HG03045 (cell line): ENCODE results near the gene PARK7.

Source experiments
- ATAC-seq: cut with Tn5 transposase; IDR thresholded peaks from one replicate; pipeline ENCODE4 v1.9.1; 2021; ENCODE audit warnings: mild to moderate bottlenecking, moderate library complexity; ENCODE audit not compliant: unreplicated experiment

PARK7 gene

GRCh38 chr1:8021676-8022266 is 60.3 kb downstream of the PARK7 start:
- no peak for ATAC-seq

GRCh38 chr1:8022395-8023286 is 61.1 kb downstream of the PARK7 start:
- no peak for ATAC-seq

GRCh38 chr1:8023287-8023994 is 61.9 kb downstream of the PARK7 start:
- ATAC-seq, result no peak

- ATAC-seq, result no peak
Measured at GRCh38 chr1:8023995-8024313, 62.4 kb downstream of the PARK7 start.

GRCh38 chr1:8024329-8024728 is 62.8 kb downstream of the PARK7 start:
- ATAC-seq, result no peak

GRCh38 chr1:8025061-8025670 is 63.7 kb downstream of the PARK7 start:
- ATAC-seq, result no peak

- ATAC-seq, result peak; percentile 10
Measured at GRCh38 chr1:8025671-8026144, 64.2 kb downstream of the PARK7 start.

- peak; percentile 80 for ATAC-seq
Measured at GRCh38 chr1:8026153-8026975, 64.9 kb downstream of the PARK7 start, which contains the start of gene ERRFI1. Gene ERRFI1 (minus strand): TSS chr1:8026309. CDS start chr1:8015619, 10,690 bp downstream.

GRCh38 chr1:8026976-8027747 is 65.7 kb downstream of the PARK7 start:
- no peak for ATAC-seq

- no peak for ATAC-seq
Measured at GRCh38 chr1:8027748-8028570, 66.4 kb downstream of the PARK7 start.

GRCh38 chr1:8028571-8028910 is 67.0 kb downstream of the PARK7 start:
- ATAC-seq, result no peak

- ATAC-seq, result no peak
Measured at GRCh38 chr1:8031176-8031785, 69.8 kb downstream of the PARK7 start.

- ATAC-seq, result no peak
Measured at GRCh38 chr1:8032366-8032910, 70.9 kb downstream of the PARK7 start.

GRCh38 chr1:8033322-8033721 is 71.8 kb downstream of the PARK7 start:
- no peak for ATAC-seq
